HG03575 (cell line): ENCODE data around the gene PPP1R14D.

Experiments
- ATAC-seq: cut with Tn5 transposase; IDR thresholded peaks from one replicate; pipeline ENCODE4 v1.9.1; 2021; ENCODE audit not compliant: unreplicated experiment, insufficient number of reproducible peaks, low FRiP score; ENCODE audit errors: extremely low read depth

Gene PPP1R14D

GRCh38 chr15:40826423-40827075 is 2.0 kb downstream of the PPP1R14D start:
- no peak for ATAC-seq

GRCh38 chr15:40825661-40826422 is 2.7 kb downstream of the PPP1R14D start:
- no peak for ATAC-seq

GRCh38 chr15:40823572-40824343 is 4.8 kb downstream of the PPP1R14D start:
- ATAC-seq: no peak

GRCh38 chr15:40821195-40821594 is 7.3 kb downstream of the PPP1R14D start:
- no peak for ATAC-seq

- ATAC-seq: no peak
These were observed 9.5 kb downstream of the PPP1R14D start for GRCh38 chr15:40819048-40819447.

GRCh38 chr15:40815042-40815698 is 13.3 kb downstream of the PPP1R14D start:
- ATAC-seq: no peak

GRCh38 chr15:40812721-40813425 is 15.6 kb downstream of the PPP1R14D start:
- ATAC-seq: no peak

- ATAC-seq: no peak
These were observed 19.6 kb downstream of the PPP1R14D start for GRCh38 chr15:40808861-40809450.

GRCh38 chr15:40807888-40808461 is 20.5 kb downstream of the PPP1R14D start:
- no peak for ATAC-seq

- peak; percentile 62 for ATAC-seq
These were observed 21.2 kb downstream of the PPP1R14D start, which contains the start of the genes DNAJC17 and ZFYVE19 for GRCh38 chr15:40807028-40807887. Gene DNAJC17 (minus strand): TSS chr15:40807473. CDS start chr15:40807446, 27 bp downstream. Gene ZFYVE19 (plus strand): TSS chr15:40807089. CDS start chr15:40807590, 501 bp downstream.

- ATAC-seq: no peak
These were observed 21.9 kb downstream of the PPP1R14D start for GRCh38 chr15:40806672-40807027.

- ATAC-seq: no peak
These were observed 24.8 kb downstream of the PPP1R14D start for GRCh38 chr15:40803688-40804087.

GRCh38 chr15:40803076-40803475 is 25.4 kb downstream of the PPP1R14D start:
- ATAC-seq: no peak

GRCh38 chr15:40799523-40799922 is 29.0 kb downstream of the PPP1R14D start:
- no peak for ATAC-seq

- no peak for ATAC-seq
These were observed 32.0 kb downstream of the PPP1R14D start for GRCh38 chr15:40796512-40796911.

- no peak for ATAC-seq
These were observed 32.5 kb downstream of the PPP1R14D start for GRCh38 chr15:40796041-40796440.
